Hepatocyte (in vitro differentiated cells): ENCODE measurements around the gene KRTAP5-2. TPM values are rescaled to one million over a fixed set of nuclear protein-coding genes. Genes with fewer than 3 reads are reported as not detected.

Source experiments
- DNase-seq: peaks from one replicate; pipeline ENCODE4 v3.0.0-alpha.2; 2016; ENCODE audit warnings: low spot score
- H2AFZ ChIP-seq: fragments of 200-600 bp; sonication (generic); 2 replicates; pipeline ENCODE4 v1.6.0; 2016; ENCODE audit warnings: antibody characterized with exemption, mild to moderate bottlenecking
- H3K27ac ChIP-seq: fragments of 200-600 bp; sonication (generic); 2 replicates; pipeline ENCODE4 v1.5.1; 2016; ENCODE audit warnings: mild to moderate bottlenecking
- H3K27me3 ChIP-seq: fragments of 200-600 bp; sonication (generic); 2 replicates; pipeline ENCODE4 v1.6.1; 2016
- H3K36me3 ChIP-seq: fragments of 200-600 bp; sonication (generic); replicated peaks from 2 replicates; pipeline ENCODE4 v1.5.1; 2016; ENCODE audit warnings: low read depth; ENCODE audit not compliant: insufficient read depth
- H3K4me1 ChIP-seq: fragments of 200-600 bp; sonication (generic); 2 replicates; pipeline ENCODE4 v1.5.1; 2016; ENCODE audit warnings: mild to moderate bottlenecking, moderate library complexity; ENCODE audit not compliant: insufficient read depth
- H3K4me2 ChIP-seq: fragments of 200-600 bp; sonication (generic); 2 replicates; pipeline ENCODE4 v1.6.0; 2016
- H3K4me3 ChIP-seq: fragments of 200-600 bp; sonication (generic); 2 replicates; pipeline ENCODE4 v1.5.1; 2016; ENCODE audit warnings: mild to moderate bottlenecking
- H3K79me2 ChIP-seq: fragments of 200-600 bp; sonication (generic); 2 replicates; pipeline ENCODE4 v1.6.0; 2017; ENCODE audit warnings: mild to moderate bottlenecking
- H3K9me2 ChIP-seq: fragments of 200-600 bp; sonication (generic); replicated peaks from 2 replicates; pipeline ENCODE4 v1.6.0; 2017; ENCODE audit warnings: mild to moderate bottlenecking; ENCODE audit not compliant: insufficient read depth
- H3K9me3 ChIP-seq: fragments of 200-600 bp; sonication (generic); 2 replicates; pipeline ENCODE4 v1.5.1; 2016; ENCODE audit warnings: low read depth, mild to moderate bottlenecking
- H4K20me1 ChIP-seq: fragments of 200-600 bp; sonication (generic); 2 replicates; pipeline ENCODE4 v1.6.0; 2016; ENCODE audit warnings: mild to moderate bottlenecking; ENCODE audit not compliant: insufficient read depth, poor library complexity, severe bottlenecking
- CTCF ChIP-seq: fragments of 200-600 bp; sonication (generic); IDR thresholded peaks from 2 replicates; pipeline ENCODE4 v1.5.1; 2016; ENCODE audit warnings: antibody characterized with exemption, mild to moderate bottlenecking; ENCODE audit not compliant: poor library complexity
- EZH2 ChIP-seq: fragments of 200-600 bp; sonication (generic); IDR thresholded peaks from 2 replicates; pipeline ENCODE4 v1.6.1; 2016; ENCODE audit warnings: antibody characterized with exemption, mild to moderate bottlenecking, borderline replicate concordance
- EZH2phosphoT487 ChIP-seq: fragments of 200-600 bp; sonication (generic); IDR thresholded peaks from one replicate; pipeline ENCODE4 v1.6.1; 2018; ENCODE audit warnings: antibody characterized with exemption, mild to moderate bottlenecking, low read depth, moderate library complexity; ENCODE audit not compliant: unreplicated experiment, severe bottlenecking
- WGBS: methylation state at CpG from one replicate; pipeline ENCODE4 v1.1.6; 2016; ENCODE audit warnings: low lambda C conversion rate; ENCODE audit errors: missing lambda C conversion rate; 5-methylcytosine and 5-hydroxymethylcytosine counted together
- polyA plus RNA-seq: library from polyadenylated mRNA; unstranded; fragments of >200 nt; fragmentation: Nextera tagmentation; extraction: Ambion mirVana; gene quantifications from 2 replicates; pipeline ENCODE4 v1.2.1, GENCODE V29; 2016
- total RNA-seq: library from RNA; depleted of rRNA; stranded (reverse); fragments of >200 nt; gene quantifications from 2 replicates; pipeline ENCODE4 v1.2.3, GENCODE V29; 2014

KRTAP5-2 gene
- total and polyA plus RNA-seq, 2 experiments from 2014 or later, result not detected

GRCh38 chr11:1632053-1632714, 34.1 kb upstream of the KRTAP5-2 start:
- H3K9me2 ChIP-seq, result no peaks in the 10 kb centered on the region
- no peaks in the 10 kb centered on the region for H3K4me1 ChIP-seq
- no peak for DNase-seq
- H3K27ac ChIP-seq, result no peak overlapping the region
- WGBS, result 79% methylated on average over 11 of the region's 11 CpGs
- no peak overlapping the region for H2AFZ ChIP-seq
- H3K36me3 ChIP-seq, result no peaks in the 10 kb centered on the region
- H3K79me2 ChIP-seq, result no peaks in the 10 kb centered on the region
- H3K9me3 ChIP-seq, result no peaks in the 10 kb centered on the region
- TF ChIP-seq EZH2, result no peak
- H4K20me1 ChIP-seq, result no peaks in the 10 kb centered on the region
- no peak overlapping the region for H3K4me3 ChIP-seq
- no peak overlapping the region for H3K4me2 ChIP-seq
- H3K27me3 ChIP-seq, result peaks cover 16% of the 10 kb centered on the region

GRCh38 chr11:1631066-1631568, 33.0 kb upstream of the KRTAP5-2 start:
- Histone ChIP-seq H3K36me3 (no peaks in the 10 kb centered on the region), H3K9me3 (no peaks in the 10 kb centered on the region), H3K27me3 (peaks cover 14% of the 10 kb centered on the region), H3K4me2 (no peak overlapping the region), H2AFZ (no peak overlapping the region), H3K4me3 (no peak overlapping the region), H3K27ac (no peak overlapping the region), H3K4me1 (no peaks in the 10 kb centered on the region), H3K9me2 (no peaks in the 10 kb centered on the region), H3K79me2 (no peaks in the 10 kb centered on the region), H4K20me1 (no peaks in the 10 kb centered on the region)
- no peak for DNase-seq
- 71% methylated on average over 13 of the region's 13 CpGs for WGBS
- TF ChIP-seq CTCF (no peak), EZH2 (no peak), EZH2phosphoT487 (no peak)

- no peak for TF ChIP-seq EZH2
- no peak for TF ChIP-seq EZH2phosphoT487
- TF ChIP-seq CTCF, result no peak
- no peak overlapping the region for H3K4me3 ChIP-seq
- DNase-seq, result no peak
- H3K79me2 ChIP-seq, result no peaks in the 10 kb centered on the region
- WGBS, result 78% methylated on average over 2 of the region's 2 CpGs
- no peaks in the 10 kb centered on the region for H3K9me3 ChIP-seq
- no peak overlapping the region for H3K4me2 ChIP-seq
- H3K4me1 ChIP-seq, result no peaks in the 10 kb centered on the region
- no peaks in the 10 kb centered on the region for H4K20me1 ChIP-seq
- no peak overlapping the region for H3K27ac ChIP-seq
- no peaks in the 10 kb centered on the region for H3K36me3 ChIP-seq
- H3K9me2 ChIP-seq, result no peaks in the 10 kb centered on the region
- peaks cover 11% of the 10 kb centered on the region for H3K27me3 ChIP-seq
- H2AFZ ChIP-seq, result no peak overlapping the region
Observed at GRCh38 chr11:1630271-1630670, 32.2 kb upstream of the KRTAP5-2 start.

- H3K36me3 ChIP-seq, result no peaks in the 10 kb centered on the region
- no peak within 1 kb of the TSS for H3K4me3 ChIP-seq
- WGBS, result 88% methylated on average over 25 of the region's 26 CpGs
- H3K79me2 ChIP-seq, result no peaks in the 10 kb centered on the region
- no peaks in the 10 kb centered on the region for H4K20me1 ChIP-seq
- no peaks in the 10 kb centered on the region for H3K9me3 ChIP-seq
- H2AFZ ChIP-seq, result no peak within 1 kb of the TSS
- H3K27me3 ChIP-seq, result peaks cover 11% of the 10 kb centered on the region
- no peak within 1 kb of the TSS for H3K4me2 ChIP-seq
- no peak for DNase-seq
- no peak within 1 kb of the TSS for H3K27ac ChIP-seq
- H3K9me2 ChIP-seq, result no peaks in the 10 kb centered on the region
- TF ChIP-seq EZH2phosphoT487 (no peak), EZH2 (no peak), CTCF (no peak)
- H3K4me1 ChIP-seq, result no peaks in the 10 kb centered on the region
Observed at GRCh38 chr11:1629326-1630185, 31.5 kb upstream of the KRTAP5-2 start, which contains the start of gene KRTAP5-5. Gene KRTAP5-5, plus strand, starts transcription at chr11:1629775. Its CDS starts 66 bp downstream, at chr11:1629841.
